ENCODE results near the gene CDC34. TPM values are rescaled to one million over a fixed set of nuclear protein-coding genes. Genes with fewer than 3 reads are reported as not detected.
A peak's percentile ranks its signal among the peaks of the same experiment; 100 is the strongest.

The CDC34 gene
- polyA plus RNA-seq, 1 donor from 2014 or later: 20.1 TPM

DNA sequence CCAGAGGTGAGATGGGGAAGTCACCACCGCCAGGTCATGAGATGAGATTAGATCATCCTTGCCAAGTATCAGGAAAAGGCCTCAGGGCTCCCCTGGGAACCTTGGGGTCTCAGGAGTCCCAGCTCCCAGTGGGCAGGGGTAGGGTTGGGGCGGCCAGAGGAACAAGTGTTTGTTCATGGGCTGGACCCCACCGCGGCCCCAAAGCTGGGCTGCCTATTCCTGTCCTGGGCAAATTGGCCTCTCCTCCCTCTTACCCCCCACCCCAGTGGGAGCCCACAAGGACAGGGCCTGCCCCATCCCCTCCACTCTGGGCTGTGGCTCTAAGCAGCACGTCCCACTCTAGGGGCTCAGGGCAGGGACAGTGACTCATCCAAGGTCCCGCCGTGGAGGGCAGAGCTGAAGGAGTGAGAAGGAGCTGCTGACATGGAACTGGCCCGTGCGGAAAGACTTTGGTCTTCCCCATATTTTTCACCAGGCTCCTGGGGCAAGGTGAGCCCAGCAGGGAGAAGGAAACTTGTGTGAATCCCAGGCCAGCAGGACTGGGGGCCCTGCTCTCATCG lies 54.1 kb downstream of the CDC34 start:
- H3K4me1 Mint-ChIP-seq: peaks cover 0 to 3% (median 1%) of the 10 kb centered on the region in 3 donors
- peaks cover 16% of the 10 kb centered on the region for H3K27me3 Mint-ChIP-seq
- H3K36me3 Mint-ChIP-seq: peaks cover 5% of the 10 kb centered on the region
- H3K9me3 Mint-ChIP-seq: no peaks in the 10 kb centered on the region
- peak overlapping the region in 1 of 4 donors; percentile 9 for H3K4me3 Mint-ChIP-seq
- no peak overlapping the region for H3K27ac Mint-ChIP-seq

DNA sequence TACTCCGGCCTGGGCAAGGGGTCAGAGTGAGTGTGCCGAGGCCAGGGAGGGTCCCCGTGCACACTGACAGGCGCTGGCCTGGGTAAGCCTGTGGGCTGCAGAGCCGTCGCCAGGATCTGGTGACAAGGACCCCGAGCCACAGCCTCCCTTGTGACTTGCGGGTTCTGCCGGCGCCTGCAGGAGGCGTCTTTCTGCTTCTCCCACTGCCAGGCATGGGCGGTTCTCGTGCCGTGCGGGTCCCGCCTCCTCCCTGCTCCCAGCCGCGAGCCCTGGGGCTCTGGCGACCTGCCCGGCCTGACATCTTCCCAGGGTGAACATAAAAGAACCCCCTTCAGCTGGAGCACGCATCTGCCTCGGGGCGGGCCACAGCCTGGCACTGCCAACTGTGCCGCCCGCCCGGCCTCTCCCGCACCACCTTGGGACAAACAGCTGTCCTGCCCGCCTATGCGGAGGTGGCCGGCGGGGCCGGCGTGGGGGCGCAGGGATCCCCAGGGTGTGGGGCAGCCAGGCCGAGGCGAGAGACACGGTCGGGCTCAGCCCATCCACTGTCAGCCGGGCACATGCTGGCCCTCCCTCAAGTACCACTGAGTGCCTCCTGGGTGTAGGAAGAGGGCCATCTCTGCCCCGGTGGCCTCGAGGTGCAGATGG lies 56.7 kb downstream of the CDC34 start:
- peaks cover 24% of the 10 kb centered on the region for H3K27me3 Mint-ChIP-seq
- H3K4me3 Mint-ChIP-seq: peak overlapping the region in 1 of 4 donors; percentile 83
- H3K9me3 Mint-ChIP-seq: no peaks in the 10 kb centered on the region
- H3K36me3 Mint-ChIP-seq: peaks cover 1% of the 10 kb centered on the region
- peaks cover 0 to 3% (median 1%) of the 10 kb centered on the region in 3 donors for H3K4me1 Mint-ChIP-seq
- H3K27ac Mint-ChIP-seq: peak overlapping the region in 1 of 3 donors; percentile 28

DNA sequence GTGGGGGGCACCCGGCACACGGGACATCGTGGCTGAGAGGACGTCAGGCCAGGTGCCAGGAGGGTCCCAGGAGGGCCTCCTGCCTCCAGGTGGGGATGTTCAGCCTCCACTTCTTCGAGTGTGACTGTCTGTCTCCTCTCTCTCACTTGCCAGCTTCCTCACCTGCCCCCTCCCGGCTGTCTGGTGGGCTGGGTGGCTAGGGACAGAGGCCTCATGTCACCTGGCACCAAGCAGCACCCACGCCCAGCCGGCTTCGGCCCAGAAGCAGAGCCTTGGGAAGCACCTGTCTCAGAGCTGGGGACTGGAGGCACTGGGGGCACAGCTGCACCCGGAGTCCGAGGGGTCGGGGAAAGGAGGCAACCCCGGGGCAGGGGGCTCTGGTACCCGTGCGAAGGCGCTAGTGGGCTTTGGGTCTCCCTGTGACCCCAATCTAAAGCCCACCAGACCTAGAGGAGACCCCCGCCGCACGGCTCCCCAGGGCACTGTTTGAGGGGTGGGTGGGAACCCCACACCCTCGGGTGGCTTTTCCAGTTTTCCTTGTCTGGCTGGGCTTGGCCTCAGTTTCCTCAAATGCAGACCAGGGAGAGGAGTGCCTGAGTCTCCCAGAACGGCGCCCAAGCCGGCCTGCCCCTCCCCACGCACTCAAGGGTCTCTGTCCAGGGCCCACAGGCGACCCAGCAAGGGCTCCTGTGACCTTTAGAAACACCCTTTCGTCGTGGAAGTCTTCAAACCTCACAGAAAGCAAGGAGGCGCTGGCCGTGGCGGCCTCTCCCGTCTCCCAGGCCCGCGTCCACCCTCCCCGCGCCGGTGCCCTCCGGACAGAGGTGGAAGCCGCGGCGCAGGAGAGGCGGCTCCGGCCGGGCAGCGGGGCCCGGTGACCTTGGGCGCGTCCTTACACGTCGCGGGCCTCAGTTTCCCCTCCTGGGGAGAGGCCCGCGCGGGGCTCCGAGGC lies 57.5 kb downstream of the CDC34 start:
- H3K4me3 Mint-ChIP-seq: peak overlapping the region; percentile 41 to 83 (median 66)
- H3K27me3 Mint-ChIP-seq: peaks cover 29% of the 10 kb centered on the region
- no peaks in the 10 kb centered on the region for H3K36me3 Mint-ChIP-seq
- H3K27ac Mint-ChIP-seq: peak overlapping the region in 1 of 3 donors; percentile 28
- no peaks in the 10 kb centered on the region for H3K9me3 Mint-ChIP-seq
- peaks cover 0 to 6% (median 5%) of the 10 kb centered on the region in 3 donors for H3K4me1 Mint-ChIP-seq

DNA sequence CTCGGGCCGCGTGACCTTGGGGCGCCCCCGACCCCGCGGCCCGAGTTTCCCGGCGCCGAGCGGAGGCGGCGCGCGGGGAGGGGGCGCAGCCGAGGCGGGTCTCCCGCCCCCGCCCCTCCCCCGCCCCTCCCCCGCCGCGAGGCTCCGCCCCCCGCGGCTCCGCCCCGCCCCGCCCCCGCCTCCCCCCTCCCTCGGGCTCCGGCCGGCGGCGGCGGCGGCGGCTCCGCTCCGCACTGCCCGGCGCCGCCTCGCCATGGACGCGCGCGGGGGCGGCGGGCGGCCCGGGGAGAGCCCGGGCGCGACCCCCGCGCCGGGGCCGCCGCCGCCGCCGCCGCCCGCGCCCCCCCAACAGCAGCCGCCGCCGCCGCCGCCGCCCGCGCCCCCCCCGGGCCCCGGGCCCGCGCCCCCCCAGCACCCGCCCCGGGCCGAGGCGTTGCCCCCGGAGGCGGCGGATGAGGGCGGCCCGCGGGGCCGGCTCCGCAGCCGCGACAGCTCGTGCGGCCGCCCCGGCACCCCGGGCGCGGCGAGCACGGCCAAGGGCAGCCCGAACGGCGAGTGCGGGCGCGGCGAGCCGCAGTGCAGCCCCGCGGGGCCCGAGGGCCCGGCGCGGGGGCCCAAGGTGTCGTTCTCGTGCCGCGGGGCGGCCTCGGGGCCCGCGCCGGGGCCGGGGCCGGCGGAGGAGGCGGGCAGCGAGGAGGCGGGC lies 58.3 kb downstream of the CDC34 start, which contains the start of gene HCN2:
Gene HCN2 (plus strand): TSS at position 189 of the 703 bp plus-strand sequence. CDS start 65 bp downstream, at position 254.
- Mint-ChIP-seq H3K36me3 (no peaks in the 10 kb centered on the region), H3K4me3 (peak within 1 kb of the TSS; percentile 41 to 83 (median 66)), H3K27me3 (peaks cover 29% of the 10 kb centered on the region), H3K9me3 (no peaks in the 10 kb centered on the region), H3K4me1 (peaks cover 0 to 6% (median 5%) of the 10 kb centered on the region in 3 donors), H3K27ac (peak within 1 kb of the TSS in 1 of 3 donors; percentile 28)

DNA sequence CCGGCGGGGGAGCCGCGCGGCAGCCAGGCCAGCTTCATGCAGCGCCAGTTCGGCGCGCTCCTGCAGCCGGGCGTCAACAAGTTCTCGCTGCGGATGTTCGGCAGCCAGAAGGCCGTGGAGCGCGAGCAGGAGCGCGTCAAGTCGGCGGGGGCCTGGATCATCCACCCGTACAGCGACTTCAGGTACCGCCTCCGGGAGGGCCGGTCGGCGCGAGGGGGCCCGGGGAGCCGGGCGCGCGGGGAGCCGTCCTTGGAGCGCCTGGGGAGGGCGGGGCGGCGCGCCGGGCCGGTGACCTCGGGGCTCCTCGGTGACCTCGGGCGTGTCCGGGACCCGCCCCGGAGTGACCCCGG lies 58.8 kb downstream of the CDC34 start:
- no peak overlapping the region for H3K4me3 Mint-ChIP-seq
- no peaks in the 10 kb centered on the region for H3K36me3 Mint-ChIP-seq
- H3K27me3 Mint-ChIP-seq: peaks cover 29% of the 10 kb centered on the region

DNA sequence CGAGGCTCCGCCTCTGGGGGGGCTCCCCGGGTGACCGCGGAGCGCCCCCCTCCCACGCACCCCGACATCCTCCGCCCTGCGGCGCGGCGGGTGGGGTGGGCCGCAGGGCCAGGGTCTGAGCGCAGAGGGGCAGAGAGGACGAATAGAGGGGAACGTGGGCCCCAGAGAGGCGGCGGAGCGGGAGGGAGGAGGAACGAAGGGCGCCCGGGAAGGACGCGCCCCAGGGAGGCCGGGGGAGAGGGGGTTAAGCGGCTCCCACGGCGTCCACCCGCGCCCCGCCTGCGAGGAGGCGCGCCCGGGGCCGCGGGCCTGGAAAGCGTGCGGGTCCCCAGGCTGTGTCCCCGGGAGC lies 59.2 kb downstream of the CDC34 start:
- no peak overlapping the region for H3K4me3 Mint-ChIP-seq
- peaks cover 29% of the 10 kb centered on the region for H3K27me3 Mint-ChIP-seq
- no peaks in the 10 kb centered on the region for H3K9me3 Mint-ChIP-seq
- no peak overlapping the region for H3K27ac Mint-ChIP-seq
- no peaks in the 10 kb centered on the region for H3K36me3 Mint-ChIP-seq
- H3K4me1 Mint-ChIP-seq: peaks cover 0 to 6% (median 5%) of the 10 kb centered on the region in 3 donors

More for the DNA sequence above, 58.8 kb downstream of the CDC34 start:
- H3K9me3 Mint-ChIP-seq: no peaks in the 10 kb centered on the region
- H3K4me1 Mint-ChIP-seq: peaks cover 0 to 6% (median 5%) of the 10 kb centered on the region in 3 donors
- no peak overlapping the region for H3K27ac Mint-ChIP-seq

DNA sequence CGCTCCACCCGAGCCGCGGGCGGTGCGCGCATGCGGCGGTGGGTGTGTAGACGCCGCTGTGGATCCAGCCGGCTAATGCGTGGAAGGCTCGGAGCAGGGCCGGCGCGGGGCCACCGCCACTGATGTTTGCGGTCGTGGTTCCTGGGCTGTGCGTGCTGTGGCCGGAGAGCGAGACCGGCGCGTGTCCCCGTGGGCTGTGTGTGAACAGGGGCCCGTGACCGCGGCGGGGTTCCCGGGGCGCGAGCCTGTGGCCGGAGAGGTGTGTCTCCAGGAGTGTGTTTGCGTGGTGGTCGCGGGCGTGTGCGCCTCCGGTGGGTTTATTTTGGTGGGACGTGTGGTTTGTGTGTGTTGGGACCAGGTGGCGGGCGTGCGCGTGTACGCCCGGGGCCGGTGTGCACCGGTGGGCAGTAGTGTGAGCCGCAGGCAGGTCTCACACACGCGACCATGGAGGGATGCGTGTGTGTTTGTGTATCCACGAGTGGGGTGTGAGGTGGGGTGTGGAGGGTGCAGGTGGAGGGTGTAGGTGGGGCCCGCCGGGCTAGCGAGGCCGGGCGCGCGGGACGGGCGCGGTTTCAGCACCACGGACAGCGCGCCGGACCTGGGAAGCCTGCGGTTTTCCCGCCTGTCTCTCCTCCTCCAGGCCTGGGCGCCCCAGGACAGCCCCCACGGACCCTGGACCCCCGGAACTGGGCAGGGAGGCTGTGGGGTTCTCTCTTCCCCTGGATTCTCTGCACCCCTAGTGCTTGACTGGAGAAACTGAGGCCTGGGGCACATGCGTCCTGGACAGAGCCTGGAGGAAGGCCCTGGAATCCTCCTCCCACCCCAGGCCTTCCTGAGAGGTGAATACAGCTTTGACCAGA lies 59.8 kb downstream of the CDC34 start:
- Mint-ChIP-seq H3K27me3 (peaks cover 28% of the 10 kb centered on the region), H3K27ac (peak overlapping the region in 1 of 3 donors; percentile 80), H3K4me3 (peak overlapping the region in 3 of 4 donors; percentile 12 to 52 (median 38)), H3K36me3 (no peaks in the 10 kb centered on the region), H3K4me1 (peaks cover 0 to 6% (median 5%) of the 10 kb centered on the region in 3 donors), H3K9me3 (no peaks in the 10 kb centered on the region)

Other genes with a start within 250 kb of the CDC34 start
- 0.53 TPM for gene PLPP2, start 240.4 kb upstream of the CDC34 start, polyA plus RNA-seq
- 7.5 TPM for gene MIER2, start 187.0 kb upstream of the CDC34 start, polyA plus RNA-seq
- not detected for gene C2CD4C, start 122.6 kb upstream of the CDC34 start, polyA plus RNA-seq
- not detected for gene SHC2, start 70.7 kb upstream of the CDC34 start, polyA plus RNA-seq
- 0.36 TPM for gene MADCAM1, start 35.3 kb upstream of the CDC34 start, polyA plus RNA-seq
- 13.8 TPM for gene TPGS1, start 24.3 kb upstream of the CDC34 start, polyA plus RNA-seq
- gene GZMM, start 12.3 kb downstream of the CDC34 start, polyA plus RNA-seq: 15.8 TPM
- 287 TPM for gene BSG, start 40.8 kb downstream of the CDC34 start, polyA plus RNA-seq
- not detected for gene HCN2, start 58.1 kb downstream of the CDC34 start, polyA plus RNA-seq
- gene POLRMT, start 101.8 kb downstream of the CDC34 start, polyA plus RNA-seq: 41.9 TPM
- gene FGF22, start 108.1 kb downstream of the CDC34 start, polyA plus RNA-seq: not detected
- 108 TPM for gene RNF126, start 131.5 kb downstream of the CDC34 start, polyA plus RNA-seq
- gene FSTL3, start 144.6 kb downstream of the CDC34 start, polyA plus RNA-seq: 1.7 TPM
- gene PRSS57, start 163.7 kb downstream of the CDC34 start, polyA plus RNA-seq: not detected
- not detected for gene PALM, start 177.2 kb downstream of the CDC34 start, polyA plus RNA-seq
- gene MISP, start 219.4 kb downstream of the CDC34 start, polyA plus RNA-seq: not detected

All from IgD-negative memory B cell (primary cell).